WTC11 (cell line): ENCODE results near the gene CASR. TPM values are rescaled to one million over a fixed set of nuclear protein-coding genes. Genes with fewer than 3 reads are reported as not detected.

Source experiments
- ATAC-seq: fragments of 200-7000 bp; cut with Tn5 transposase; 2 replicates; pipeline ENCODE4 v1.10.0; 2021; ENCODE audit warnings: mild to moderate bottlenecking, moderate library complexity
- CTCF ChIA-PET: fragments of 300-600 bp; sonication (Branson Sonifier 250); formaldehyde crosslinking; loops from one replicate; lab custom pipeline; 2021; ENCODE audit warnings: antibody characterized with exemption; lab: Charles Lee
- POLR2A ChIA-PET: fragments of 350-600 bp; sonication (Branson Sonifier 250); formaldehyde crosslinking; loops from one replicate; lab custom pipeline; 2021; ENCODE audit warnings: antibody characterized with exemption; lab: Charles Lee
- DNase-seq: peaks from one replicate; pipeline ENCODE4 v3.0.0; 2021; ENCODE audit warnings: low spot score
- H3K27ac Mint-ChIP-seq: 2 replicates; pipeline ENCODE4 v1.8.0; 2021; ENCODE audit warnings: mixed read lengths
- H3K27me3 Mint-ChIP-seq: 2 replicates; pipeline ENCODE4 v1.8.0; 2021; ENCODE audit warnings: low read depth, mild to moderate bottlenecking, moderate library complexity, mixed read lengths
- H3K36me3 Mint-ChIP-seq: 2 replicates; pipeline ENCODE4 v1.8.0; 2021; ENCODE audit warnings: mixed read lengths
- H3K4me1 Mint-ChIP-seq: 2 replicates; pipeline ENCODE4 v1.8.0; 2022; ENCODE audit warnings: mixed read lengths
- H3K4me3 Mint-ChIP-seq: 2 replicates; pipeline ENCODE4 v1.8.0; 2021; ENCODE audit warnings: mild to moderate bottlenecking, moderate library complexity, mixed read lengths
- H3K9me3 Mint-ChIP-seq: 2 replicates; pipeline ENCODE4 v1.8.0; 2021; ENCODE audit warnings: mixed read lengths
- AR ChIP-seq: fragments of 250-450 bp; sonication (Bioruptor Pico); IDR thresholded peaks from 2 replicates; pipeline ENCODE4 v1.9.0; 2021; ENCODE audit warnings: mild to moderate bottlenecking
- ATF1 ChIP-seq: sonication (generic); formaldehyde crosslinking; IDR thresholded peaks from 2 replicates; pipeline ENCODE4 v1.8.1; 2023; ENCODE audit warnings: mild to moderate bottlenecking, moderate library complexity, missing genetic modification reagents
- E2F4 ChIP-seq: sonication (generic); formaldehyde crosslinking; IDR thresholded peaks from 2 replicates; pipeline ENCODE4 v1.8.1; 2022; ENCODE audit warnings: low read depth, mild to moderate bottlenecking, moderate library complexity, missing genetic modification reagents, borderline replicate concordance
- E2F5 ChIP-seq: sonication (generic); formaldehyde crosslinking; IDR thresholded peaks from 2 replicates; pipeline ENCODE4 v1.8.1; 2022; ENCODE audit warnings: mild to moderate bottlenecking, moderate library complexity, missing genetic modification reagents
- EMX1 ChIP-seq: fragments of 250-450 bp; sonication (Bioruptor Pico); IDR thresholded peaks from 2 replicates; pipeline ENCODE4 v1.8.0; 2021; ENCODE audit warnings: mild to moderate bottlenecking
- IRF1 ChIP-seq: sonication (generic); formaldehyde crosslinking; IDR thresholded peaks from 2 replicates; pipeline ENCODE4 v1.8.0; 2023; ENCODE audit warnings: missing genetic modification reagents
- MXD4 ChIP-seq: fragments of 250-450 bp; sonication (Bioruptor Pico); IDR thresholded peaks from 2 replicates; pipeline ENCODE4 v1.8.0; 2021; ENCODE audit warnings: mild to moderate bottlenecking, moderate library complexity, borderline replicate concordance
- NFATC4 ChIP-seq: fragments of 250-450 bp; sonication (Bioruptor Pico); IDR thresholded peaks from 2 replicates; pipeline ENCODE4 v1.9.0; 2021; ENCODE audit warnings: mild to moderate bottlenecking
- NFYB ChIP-seq: sonication (generic); formaldehyde crosslinking; conservative IDR thresholded peaks from 2 replicates; pipeline ENCODE4 v1.8.0; 2022; ENCODE audit warnings: low read depth, missing genetic modification reagents
- OVOL2 ChIP-seq: fragments of 250-450 bp; sonication (Bioruptor Pico); IDR thresholded peaks from 2 replicates; pipeline ENCODE4 v1.9.0; 2021; ENCODE audit warnings: mild to moderate bottlenecking, borderline replicate concordance
- PRRX2 ChIP-seq: fragments of 250-450 bp; sonication (Bioruptor Pico); IDR thresholded peaks from 2 replicates; pipeline ENCODE4 v1.8.0; 2021; ENCODE audit warnings: mild to moderate bottlenecking
- STAT6 ChIP-seq: sonication (generic); formaldehyde crosslinking; conservative IDR thresholded peaks from 2 replicates; pipeline ENCODE4 v1.8.1; 2023; ENCODE audit warnings: mild to moderate bottlenecking, low read depth, missing genetic modification reagents, moderate library complexity
- ZBTB43 ChIP-seq: sonication (generic); formaldehyde crosslinking; IDR thresholded peaks from 2 replicates; pipeline ENCODE4 v1.8.1; 2023; ENCODE audit warnings: mild to moderate bottlenecking, missing genetic modification reagents
- ZNF121 ChIP-seq: sonication (generic); formaldehyde crosslinking; IDR thresholded peaks from 2 replicates; pipeline ENCODE4 v1.8.0; 2023; ENCODE audit warnings: missing genetic modification reagents
- ZNF219 ChIP-seq: sonication (generic); formaldehyde crosslinking; IDR thresholded peaks from 2 replicates; pipeline ENCODE4 v1.8.0; 2023; ENCODE audit warnings: missing genetic modification reagents, mild to moderate bottlenecking, borderline replicate concordance
- ZNF232 ChIP-seq: sonication (generic); formaldehyde crosslinking; IDR thresholded peaks from 2 replicates; pipeline ENCODE4 v1.8.0; 2022; ENCODE audit warnings: mild to moderate bottlenecking, missing genetic modification reagents
- total RNA-seq: library from RNA; stranded (reverse); gene quantifications from 3 replicates; pipeline ENCODE4 v1.2.3, GENCODE V29; 2021
- TF ChIP-seq, protein P1 (sequence below): fragments of 250-450 bp; sonication (Bioruptor Pico); IDR thresholded peaks from 2 replicates; pipeline ENCODE4 v2.1.2; 2022; ENCODE audit warnings: mild to moderate bottlenecking, moderate library complexity
- TF ChIP-seq, protein P2 (sequence below): sonication (generic); formaldehyde crosslinking; IDR thresholded peaks from 2 replicates; pipeline ENCODE4 v1.8.1; 2023; ENCODE audit warnings: mild to moderate bottlenecking, missing genetic modification reagents, moderate library complexity
- TF ChIP-seq, protein P3 (sequence below): sonication (generic); formaldehyde crosslinking; IDR thresholded peaks from 2 replicates; pipeline ENCODE4 v1.8.0; 2022; ENCODE audit warnings: mild to moderate bottlenecking, missing genetic modification reagents

Gene CASR
- total RNA-seq, 1 experiment from 2014 or later: 0.24 TPM

DNA sequence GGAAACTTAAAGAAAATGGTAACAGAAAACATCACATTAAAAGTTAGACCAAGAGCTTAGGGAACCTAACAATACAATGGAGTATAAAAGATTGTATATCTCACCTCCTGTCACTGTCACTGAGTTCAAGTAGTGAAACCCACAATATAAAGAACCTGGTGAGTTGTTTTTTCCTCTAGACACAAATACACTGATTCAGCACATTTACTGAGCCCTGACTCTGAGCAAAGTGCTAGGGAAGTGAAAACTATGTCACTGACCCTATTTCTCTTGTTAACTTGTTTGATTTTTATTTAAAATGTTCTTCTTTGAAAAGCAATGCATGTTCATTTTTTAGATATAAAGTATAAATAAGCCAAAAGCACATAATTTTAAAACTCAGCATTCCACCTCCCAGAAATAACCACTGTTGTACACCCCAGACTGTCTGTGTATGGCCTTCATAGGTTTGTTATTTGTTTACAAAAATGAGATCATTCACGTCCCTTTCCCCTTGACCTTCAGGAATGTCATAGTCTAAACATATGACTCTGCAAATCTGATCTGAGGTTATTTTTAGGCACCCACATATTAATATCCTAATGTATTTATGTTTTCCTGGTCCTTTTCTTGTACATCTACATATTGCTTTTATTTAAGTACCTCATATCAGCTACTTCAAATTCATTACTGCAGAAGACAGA is 72.4 kb downstream of the CASR start (continued):
- TF ChIP-seq, protein P1, sequence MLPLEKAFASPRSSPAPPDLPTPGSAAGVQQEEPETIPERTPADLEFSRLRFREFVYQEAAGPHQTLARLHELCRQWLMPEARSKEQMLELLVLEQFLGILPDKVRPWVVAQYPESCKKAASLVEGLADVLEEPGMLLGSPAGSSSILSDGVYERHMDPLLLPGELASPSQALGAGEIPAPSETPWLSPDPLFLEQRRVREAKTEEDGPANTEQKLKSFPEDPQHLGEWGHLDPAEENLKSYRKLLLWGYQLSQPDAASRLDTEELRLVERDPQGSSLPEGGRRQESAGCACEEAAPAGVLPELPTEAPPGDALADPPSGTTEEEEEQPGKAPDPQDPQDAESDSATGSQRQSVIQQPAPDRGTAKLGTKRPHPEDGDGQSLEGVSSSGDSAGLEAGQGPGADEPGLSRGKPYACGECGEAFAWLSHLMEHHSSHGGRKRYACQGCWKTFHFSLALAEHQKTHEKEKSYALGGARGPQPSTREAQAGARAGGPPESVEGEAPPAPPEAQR (CRISPR knock-in tag): no peak
- no peak for TF ChIP-seq PRRX2 (CRISPR knock-in tag)
- TF ChIP-seq, protein P2, sequence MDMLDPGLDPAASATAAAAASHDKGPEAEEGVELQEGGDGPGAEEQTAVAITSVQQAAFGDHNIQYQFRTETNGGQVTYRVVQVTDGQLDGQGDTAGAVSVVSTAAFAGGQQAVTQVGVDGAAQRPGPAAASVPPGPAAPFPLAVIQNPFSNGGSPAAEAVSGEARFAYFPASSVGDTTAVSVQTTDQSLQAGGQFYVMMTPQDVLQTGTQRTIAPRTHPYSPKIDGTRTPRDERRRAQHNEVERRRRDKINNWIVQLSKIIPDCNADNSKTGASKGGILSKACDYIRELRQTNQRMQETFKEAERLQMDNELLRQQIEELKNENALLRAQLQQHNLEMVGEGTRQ (CRISPR knock-in tag): no peak
- TF ChIP-seq E2F4: no peak
- no peak for TF ChIP-seq NFATC4 (CRISPR knock-in tag)
- no peak for TF ChIP-seq EMX1 (CRISPR knock-in tag)

- no peak overlapping the region for H3K4me3 Mint-ChIP-seq
- ATAC-seq (no peak), DNase-seq (no peak)
- CTCF ChIA-PET: interaction anchor here (0.7 to 2.3 kb wide), 6 partner anchors 25 to 164 kb away, joined by 4 to 36 read pairs (median 4); no protein-coding TSS in a partner anchor
- no peaks in the 10 kb centered on the region for H3K9me3 Mint-ChIP-seq
- peaks cover 2% of the 10 kb centered on the region for H3K4me1 Mint-ChIP-seq
- TF ChIP-seq E2F5 (CRISPR knock-in tag) (no peak), NFYB (no peak), MXD4 (CRISPR knock-in tag) (no peak), ZNF121 (CRISPR knock-in tag) (no peak), OVOL2 (no peak), ZBTB43 (CRISPR knock-in tag) (no peak), IRF1 (CRISPR knock-in tag) (no peak), STAT6 (CRISPR knock-in tag) (no peak), AR (CRISPR knock-in tag) (no peak), ZNF232 (no peak), ATF1 (CRISPR knock-in tag) (no peak), ZNF219 (CRISPR knock-in tag) (no peak)
- TF ChIP-seq, protein P2 (CRISPR knock-in tag): no peak
- TF ChIP-seq, protein P3, sequence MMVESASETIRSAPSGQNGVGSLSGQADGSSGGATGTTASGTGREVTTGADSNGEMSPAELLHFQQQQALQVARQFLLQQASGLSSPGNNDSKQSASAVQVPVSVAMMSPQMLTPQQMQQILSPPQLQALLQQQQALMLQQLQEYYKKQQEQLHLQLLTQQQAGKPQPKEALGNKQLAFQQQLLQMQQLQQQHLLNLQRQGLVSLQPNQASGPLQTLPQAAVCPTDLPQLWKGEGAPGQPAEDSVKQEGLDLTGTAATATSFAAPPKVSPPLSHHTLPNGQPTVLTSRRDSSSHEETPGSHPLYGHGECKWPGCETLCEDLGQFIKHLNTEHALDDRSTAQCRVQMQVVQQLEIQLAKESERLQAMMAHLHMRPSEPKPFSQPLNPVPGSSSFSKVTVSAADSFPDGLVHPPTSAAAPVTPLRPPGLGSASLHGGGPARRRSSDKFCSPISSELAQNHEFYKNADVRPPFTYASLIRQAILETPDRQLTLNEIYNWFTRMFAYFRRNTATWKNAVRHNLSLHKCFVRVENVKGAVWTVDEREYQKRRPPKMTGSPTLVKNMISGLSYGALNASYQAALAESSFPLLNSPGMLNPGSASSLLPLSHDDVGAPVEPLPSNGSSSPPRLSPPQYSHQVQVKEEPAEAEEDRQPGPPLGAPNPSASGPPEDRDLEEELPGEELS (CRISPR knock-in tag): no peak
- POLR2A ChIA-PET: no interaction called here
- no peak overlapping the region for H3K27ac Mint-ChIP-seq
- H3K36me3 Mint-ChIP-seq: no peaks in the 10 kb centered on the region
- H3K27me3 Mint-ChIP-seq: no peaks in the 10 kb centered on the region
Observed at GRCh38 chr3:122257644-122258364, 74.3 kb downstream of the CASR start.
